GM18517 (cell line): ENCODE results near the gene C19orf44.
"Not testable (repeated sequence)": the region's sequence is repeated elsewhere in the genome, so short reads cannot be mapped to it uniquely, and the experiment has no call there.

Experiments used
- ATAC-seq: cut with Tn5 transposase; IDR thresholded peaks from one replicate; pipeline ENCODE4 v1.9.1; 2021; ENCODE audit warnings: mild to moderate bottlenecking, moderate library complexity; ENCODE audit not compliant: unreplicated experiment

C19orf44 gene

DNA sequence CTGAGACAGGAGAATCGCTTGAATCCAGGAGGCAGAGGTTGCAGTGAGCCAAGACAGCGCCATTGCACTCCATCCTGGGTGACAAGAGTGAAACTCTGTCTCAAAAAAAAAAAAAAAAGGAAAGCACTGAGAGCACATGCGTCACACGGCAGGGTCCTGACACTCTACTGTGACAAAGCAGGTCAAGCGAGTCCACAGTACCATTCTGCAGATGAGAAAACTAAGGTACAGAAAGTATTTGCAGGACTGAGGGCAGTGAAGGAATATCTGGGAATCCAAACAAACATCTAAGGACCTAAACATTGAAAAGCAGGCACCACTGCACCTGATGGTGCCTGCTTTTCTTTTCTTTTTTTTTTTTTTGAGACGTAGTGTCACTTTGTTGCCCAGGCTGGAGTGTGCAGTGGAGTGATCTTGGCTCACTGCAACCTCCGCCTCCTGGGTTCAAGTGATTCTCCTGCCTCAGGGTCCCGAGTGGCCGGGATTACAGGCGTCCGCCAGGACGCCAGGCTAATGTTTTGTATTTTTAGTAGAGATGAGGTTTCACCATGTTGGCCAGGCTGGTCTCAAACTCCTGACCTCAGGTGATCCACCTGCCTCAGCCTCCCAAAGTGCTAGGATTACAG, 29.3 kb upstream of the C19orf44 start:
- not testable (repeated sequence) for ATAC-seq

DNA sequence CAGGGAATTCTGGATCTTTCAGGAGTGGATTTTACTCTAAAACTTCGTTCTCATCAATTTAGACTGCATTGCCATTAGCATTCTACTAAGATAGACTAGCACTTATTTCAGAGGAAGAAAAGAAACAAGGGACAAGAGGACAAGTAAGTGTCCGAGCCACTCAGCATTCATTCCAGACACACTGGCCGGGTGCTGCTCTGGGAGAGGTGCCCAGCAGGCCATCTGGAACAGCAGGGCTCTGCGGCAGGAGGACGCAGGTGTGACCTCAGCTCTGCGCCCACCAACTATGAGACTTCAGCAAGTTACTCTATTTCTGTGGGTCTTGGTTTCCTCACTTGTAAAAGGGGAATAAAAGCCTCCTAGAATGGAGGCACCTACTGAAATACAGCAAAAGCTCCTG, 28.6 kb upstream of the C19orf44 start:
- no peak for ATAC-seq

DNA sequence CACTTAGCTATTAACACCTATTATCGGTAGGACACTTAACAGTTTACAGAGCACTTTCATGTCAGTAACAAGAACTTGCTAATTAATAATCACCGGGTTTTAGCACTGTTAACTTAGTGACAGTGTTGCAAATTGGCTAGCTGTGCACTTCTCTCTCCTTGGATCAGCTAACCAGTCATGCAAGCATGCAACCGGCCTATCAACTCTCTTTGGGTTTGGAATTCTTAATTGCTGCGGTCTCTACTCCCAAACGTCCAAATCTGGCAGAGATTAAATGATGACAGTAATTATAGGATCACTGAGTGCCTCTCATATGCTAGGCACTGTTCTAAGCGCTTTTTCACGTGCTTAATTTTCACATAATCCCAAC, 25.7 kb upstream of the C19orf44 start:
- no peak for ATAC-seq

DNA sequence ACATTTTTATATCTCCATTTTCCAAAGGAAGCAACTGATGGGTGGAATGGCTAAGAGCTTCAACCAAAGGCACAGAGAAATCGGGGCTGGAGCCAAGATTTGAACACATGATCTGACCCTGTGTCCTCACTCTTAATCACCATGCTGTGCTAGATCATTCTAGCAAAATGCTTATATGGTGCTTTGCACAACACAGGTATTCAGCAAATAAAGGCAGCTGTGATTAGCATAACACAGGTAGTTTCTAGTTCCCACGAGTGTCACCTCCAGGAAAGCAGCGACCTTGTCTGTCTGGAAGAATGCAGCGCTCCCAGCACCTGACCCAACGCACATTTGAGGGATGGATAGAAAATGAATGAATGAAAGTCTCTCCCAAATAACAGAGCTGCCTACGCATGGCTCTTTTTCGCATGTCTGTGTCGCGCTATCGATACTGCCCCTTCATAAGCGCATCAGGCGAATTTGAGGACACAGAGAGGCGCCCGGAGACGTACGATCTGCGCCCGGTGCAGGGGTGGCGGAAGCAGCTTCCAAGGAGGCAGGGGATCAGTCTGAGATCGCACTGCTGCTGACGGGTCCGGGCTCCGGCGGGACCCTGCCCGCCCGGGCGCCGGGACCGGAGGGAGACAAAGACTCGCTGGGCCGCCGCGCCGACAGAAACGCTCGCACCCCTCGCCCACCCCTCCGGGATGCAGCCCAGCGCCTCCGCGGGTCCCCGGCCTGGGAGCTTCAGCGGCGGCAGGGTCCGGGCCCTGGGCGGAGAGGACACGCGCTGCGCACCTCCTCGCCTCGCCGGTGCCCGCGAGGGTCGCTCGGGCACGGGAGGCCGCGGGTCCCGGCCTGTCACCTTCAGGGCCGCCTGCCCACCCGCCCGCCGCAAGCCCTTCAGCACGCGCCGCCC, 25.0 kb upstream of the C19orf44 start:
- ATAC-seq = no peak

DNA sequence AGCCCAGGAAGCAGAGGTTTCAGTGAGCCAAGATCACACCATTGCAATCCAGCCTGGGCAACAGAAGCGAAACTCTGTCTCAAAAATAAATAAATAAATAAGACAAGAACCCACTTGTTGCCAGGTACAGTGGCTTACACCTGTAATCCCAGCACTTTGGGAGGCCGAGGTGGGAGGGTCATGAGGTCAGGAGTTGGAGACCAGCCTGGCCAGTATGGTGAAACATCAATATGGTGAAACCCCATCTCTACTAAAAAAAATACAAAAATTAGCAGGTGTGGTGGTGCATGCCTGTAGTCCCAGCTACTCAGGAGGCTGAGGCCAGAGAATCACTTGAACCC, 23.7 kb upstream of the C19orf44 start:
- ATAC-seq = not testable (repeated sequence)

DNA sequence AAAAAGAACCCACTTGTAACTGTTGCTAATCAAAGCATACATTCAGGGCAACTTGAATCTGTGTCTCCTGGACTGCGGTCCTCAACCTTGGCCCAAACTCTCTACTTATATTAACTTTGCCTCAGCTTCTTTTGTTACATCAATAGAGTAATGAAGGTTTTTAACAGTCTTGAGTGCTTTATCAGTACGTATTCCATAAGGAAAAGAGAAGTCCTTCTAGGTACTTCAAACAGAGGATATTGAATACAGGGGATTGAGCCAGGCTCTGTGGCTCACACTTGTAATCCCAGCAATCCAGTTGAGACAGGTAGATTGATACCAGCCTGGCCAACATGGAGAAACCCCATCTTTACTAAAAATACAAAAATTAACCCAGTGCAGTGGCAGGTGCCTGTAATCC, 23.2 kb upstream of the C19orf44 start:
- no peak for ATAC-seq

DNA sequence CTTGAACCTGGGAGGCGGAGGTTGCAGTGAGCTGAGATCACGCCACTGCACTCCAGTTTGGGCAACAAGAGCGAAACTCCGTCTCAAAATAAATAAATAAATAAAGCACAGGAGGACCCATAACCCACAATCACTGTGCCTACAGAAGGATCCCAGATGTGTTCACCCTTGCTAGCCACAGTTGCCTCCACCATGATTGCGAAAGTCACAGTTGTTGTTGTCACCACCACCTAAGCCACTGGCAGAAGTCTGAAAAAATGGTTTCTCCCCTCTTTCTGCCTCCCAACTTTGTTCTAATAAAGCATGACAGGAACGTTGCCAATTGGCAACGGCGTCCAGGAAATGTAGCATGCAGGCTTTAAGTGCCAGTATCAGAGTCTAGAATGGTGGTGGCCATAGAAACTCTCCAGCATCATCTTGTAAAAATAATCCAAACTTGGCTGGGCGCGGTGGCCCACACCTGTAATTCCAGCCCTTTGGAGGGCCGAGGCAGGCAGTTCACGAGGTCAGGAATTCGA, 22.3 kb upstream of the C19orf44 start:
- no peak for ATAC-seq

DNA sequence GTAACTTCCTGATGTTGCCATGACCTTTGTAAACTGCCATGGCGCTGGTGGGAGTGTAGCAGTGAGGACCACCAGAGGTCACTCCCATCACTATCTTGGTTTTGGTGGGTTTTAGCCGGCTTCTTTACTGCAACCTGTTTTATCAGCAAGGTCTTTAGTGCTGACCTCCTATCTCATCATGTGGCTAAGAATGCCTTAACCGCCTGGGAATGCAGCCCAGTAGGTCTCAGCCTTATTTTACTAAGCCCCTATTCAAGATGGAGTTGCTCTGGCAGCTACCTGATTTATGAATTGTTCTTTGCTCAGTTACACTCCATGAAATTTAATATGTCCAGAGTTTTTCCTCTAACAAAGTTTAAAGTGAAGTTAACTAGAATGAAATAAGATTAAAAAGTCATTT, 19.8 kb upstream of the C19orf44 start:
- no peak for ATAC-seq

DNA sequence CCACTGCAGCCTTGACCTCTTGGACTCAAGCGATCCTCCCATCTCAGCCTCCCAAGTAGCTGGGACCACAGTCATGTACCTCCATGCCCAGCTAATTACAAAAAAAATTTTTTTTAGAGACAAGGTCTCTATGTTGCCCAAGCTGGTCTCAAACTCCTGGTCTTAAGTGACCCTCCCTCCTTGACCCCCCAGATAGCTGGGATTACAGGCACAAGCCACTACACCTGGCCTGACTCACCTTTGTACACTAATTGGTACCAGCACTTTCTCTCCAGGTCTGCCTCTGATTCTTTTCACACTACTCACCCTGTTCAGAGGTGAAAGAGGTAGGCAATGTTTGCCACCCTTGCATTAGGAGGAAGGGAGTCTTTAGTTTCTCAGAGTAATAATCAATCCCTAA, 18.9 kb upstream of the C19orf44 start:
- ATAC-seq = no peak

DNA sequence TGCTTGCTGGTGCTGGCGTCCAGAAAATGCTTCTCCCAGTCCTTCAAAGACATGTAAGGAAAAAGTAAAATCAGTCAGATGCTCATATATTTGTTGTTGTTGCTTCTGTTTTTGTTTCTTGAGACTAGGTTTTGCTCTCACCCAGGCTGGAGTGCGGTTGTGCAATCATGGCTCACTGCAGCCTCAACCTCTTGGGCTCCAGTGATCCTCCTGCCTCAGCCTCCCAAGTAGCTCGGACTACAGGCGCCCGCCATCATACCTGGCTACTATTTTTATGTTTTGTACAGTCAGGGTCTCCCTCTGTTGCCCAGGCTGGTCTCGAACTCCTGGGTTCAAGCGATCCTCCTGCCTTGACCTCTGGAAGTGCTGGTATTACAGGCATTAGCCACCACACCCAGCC, 13.4 kb upstream of the C19orf44 start:
- no peak for ATAC-seq

DNA sequence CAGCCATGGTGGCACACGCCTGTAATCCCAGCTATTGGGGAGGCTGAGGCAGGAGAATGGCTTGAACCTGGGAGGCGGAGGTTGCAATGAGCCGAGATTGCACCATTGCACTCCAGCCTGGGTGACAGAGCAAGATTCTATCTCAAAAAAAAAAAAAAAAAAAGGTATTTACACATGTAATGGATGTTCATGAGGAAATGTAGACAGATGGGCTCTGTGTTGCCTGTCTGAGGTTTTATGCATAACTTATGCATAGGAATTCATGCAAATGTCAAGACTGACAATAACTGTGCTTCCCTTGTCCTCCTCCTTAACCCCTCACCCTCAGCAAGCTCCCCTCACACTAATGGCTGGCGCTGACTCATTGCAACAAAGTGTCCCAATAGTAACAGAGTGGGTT, 9.7 kb upstream of the C19orf44 start:
- not testable (repeated sequence) for ATAC-seq

DNA sequence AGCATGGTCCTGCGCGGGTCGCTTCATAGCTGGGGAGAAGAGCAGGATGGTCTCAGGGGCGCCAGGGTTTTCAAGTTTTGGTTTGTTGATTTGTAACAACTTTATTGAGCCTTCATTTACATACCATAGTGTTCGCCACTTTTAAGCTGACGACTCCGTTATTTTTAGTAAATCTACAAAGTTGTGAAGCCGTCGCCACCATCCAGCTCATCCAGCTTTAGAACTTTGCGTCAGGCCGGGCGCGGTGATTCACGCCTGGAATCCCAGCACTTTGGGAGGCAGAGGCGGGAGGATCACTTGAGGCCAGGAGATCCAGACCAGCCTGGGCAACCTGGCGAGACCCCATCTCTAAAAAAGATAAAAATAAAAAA, 404 bp downstream of the C19orf44 start:
- ATAC-seq = no peak

DNA sequence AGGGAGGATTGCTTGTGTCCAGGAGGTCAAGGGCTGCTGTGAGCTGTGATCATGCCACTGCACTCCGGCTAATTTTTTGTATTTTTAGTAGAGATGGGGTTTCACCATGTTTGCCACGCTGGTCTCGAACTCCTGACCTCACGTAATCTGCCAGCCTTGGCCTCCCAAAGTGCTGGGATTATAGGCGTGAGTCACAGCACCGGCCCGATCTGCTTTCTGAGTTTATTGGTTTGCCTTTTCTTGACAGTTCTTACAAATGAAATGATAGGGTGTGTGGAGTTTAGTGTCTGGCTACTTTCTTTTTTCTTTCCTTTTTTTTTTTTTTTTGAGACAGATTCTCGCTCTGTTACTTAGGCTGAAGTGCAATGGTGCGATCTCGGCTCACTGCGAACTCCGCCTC, 848 bp downstream of the C19orf44 start:
- ATAC-seq = no peak

DNA sequence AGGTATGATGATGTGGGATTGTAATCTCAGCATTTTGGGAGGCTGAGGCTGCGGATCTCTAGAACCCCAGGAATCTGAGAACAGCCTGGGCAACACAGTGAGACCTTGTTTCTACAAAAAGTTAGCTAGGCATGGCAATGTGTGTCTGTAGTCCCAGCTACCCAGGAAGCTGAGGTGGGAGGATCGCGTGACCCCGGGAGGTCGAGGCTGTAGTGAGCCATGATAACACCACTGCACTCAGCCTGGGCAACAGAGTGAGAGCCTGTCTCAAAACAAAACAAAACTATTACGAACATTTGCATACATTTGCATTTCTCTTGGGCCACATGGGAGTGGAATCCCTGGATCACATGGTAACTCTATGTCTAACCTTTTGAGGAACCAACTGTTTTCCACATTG, 1.6 kb downstream of the C19orf44 start:
- no peak for ATAC-seq

DNA sequence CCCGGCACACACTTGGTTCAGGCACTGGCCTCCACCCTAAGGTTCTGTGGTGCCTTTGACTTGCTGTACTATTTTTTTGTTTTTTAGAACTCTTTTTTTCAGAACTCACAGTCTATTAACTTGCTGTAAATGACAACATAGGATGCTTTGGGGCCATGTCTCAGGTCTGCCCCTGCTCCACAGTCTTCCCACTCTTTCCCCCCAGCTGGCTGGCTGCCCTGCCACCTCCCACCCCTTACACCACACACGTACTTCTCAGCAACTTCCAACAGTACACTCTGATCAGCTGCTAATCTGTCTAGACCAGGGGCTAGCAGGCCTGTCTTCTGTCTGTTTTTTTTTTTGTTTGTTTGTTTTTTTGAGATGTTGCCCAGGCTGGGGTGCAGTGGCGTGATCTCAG, 8.1 kb downstream of the C19orf44 start:
- ATAC-seq = no peak

DNA sequence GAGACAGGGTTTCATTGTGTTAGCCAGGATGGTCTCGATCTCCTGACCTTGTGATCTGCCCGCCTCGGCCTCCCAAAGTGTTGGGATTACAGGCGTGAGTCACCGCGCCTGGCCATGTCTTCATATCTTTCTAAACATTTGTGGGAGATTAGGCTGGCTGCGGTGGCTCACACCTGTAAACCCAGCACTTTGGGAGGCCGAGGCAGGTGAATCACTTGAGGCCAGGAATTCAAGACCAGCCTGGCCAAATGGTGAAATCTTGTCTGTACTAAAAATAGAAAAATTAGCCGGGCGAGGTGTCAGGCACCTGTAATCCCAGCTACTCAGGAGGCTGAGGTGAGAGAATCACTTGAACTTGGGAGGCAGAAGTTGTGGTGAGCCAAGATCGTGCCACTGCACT, 10.0 kb downstream of the C19orf44 start:
- ATAC-seq = not testable (repeated sequence)

DNA sequence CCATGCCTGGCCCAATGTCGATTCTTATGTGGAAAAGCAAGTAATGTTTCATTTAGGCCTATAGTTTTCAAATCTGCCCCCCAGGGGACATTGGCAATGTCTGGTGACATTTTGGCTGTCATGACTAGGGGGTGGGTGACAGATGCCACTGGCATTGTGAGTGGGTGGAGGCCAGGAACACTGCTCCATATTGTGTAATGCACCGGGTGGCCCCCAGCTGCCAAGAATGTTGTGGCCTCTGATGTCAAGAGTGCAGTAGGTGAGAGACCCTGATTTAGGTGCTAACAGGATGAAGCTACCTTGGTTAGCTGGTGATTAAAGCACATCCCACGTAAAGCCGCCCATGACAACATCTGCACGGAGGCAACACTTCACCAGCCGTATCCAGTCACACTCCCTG, 10.8 kb downstream of the C19orf44 start:
- ATAC-seq = no peak

DNA sequence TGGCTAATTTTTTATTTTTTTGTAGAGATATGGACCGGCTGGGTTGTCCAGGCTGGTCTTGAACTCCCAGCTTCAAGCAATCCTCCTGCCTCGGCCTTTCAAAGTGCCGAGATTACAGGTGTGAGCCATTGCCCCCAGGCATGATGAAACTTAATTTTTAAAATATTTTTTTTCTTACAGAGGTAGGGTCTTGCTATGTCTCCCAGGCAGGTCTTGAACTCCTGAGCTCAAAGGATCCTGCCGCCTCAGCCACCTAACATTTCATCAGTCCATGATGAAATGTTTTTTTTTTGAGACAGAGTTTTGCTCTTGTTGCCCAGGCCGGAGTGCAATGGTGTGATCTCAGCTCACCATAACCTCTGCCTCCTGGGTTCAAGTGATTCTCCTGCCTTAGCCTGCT, 12.4 kb downstream of the C19orf44 start:
- ATAC-seq = no peak

DNA sequence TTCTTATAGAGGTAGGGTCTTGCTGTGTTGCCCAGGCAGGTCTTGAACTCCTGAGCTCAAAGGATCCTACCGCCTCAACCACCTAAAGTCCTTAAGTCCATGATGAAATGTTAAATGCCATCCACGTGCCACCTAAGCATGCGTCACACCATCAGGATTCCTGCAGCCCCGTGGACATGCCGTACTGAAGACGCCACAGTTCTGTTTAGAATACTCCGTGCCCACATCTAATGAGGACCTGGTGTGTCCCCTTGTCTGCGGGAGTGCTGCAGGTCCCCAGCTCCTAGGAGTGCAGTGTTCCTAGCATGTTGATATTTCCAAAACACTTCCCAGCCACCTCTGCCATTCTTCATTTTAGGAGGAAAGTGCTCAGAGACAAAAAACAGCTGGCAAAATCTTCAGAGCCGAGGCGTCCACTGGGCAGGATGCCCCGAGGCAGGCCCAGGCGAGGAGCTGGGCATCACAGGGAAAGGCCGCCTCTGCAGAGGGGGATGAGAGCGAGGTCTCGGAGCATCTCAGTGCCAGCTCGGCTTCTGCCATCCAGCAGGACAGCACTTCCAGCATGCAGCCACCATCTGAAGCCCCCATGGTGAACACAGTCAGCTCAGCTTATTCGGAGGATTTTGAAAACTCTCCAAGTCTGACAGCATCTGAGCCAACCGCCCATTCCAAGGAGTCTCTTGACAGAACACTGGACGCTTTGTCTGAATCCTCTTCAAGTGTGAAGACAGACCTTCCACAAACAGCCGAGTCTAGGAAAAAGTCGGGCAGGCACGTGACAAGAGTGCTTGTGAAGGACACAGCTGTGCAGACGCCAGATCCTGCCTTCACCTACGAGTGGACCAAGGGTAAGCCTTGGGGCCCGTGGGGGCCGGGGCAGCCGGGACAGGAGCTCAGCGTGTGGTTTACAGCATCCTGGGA, 13.2 kb downstream of the C19orf44 start:
- no peak for ATAC-seq

DNA sequence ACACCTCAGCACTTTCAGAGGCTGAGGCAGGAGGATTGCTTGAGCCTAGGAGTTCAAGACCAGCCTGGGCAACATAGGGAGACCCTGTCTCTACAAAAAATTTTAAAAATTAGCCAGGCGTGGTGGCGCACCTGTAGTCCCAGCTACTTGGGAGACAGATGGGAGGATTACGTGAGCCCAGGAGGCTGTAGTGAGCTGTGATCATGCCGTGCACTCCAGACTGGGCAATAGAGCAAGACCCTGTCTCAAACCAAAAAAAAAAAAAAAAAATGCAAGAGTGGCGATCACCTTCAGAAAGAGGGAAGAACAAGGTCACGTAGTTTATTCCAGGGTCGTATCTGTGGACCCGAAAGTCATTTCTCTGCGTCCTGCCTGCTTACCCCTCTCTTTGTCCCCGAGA, 16.4 kb downstream of the C19orf44 start:
- ATAC-seq = not testable (repeated sequence)

DNA sequence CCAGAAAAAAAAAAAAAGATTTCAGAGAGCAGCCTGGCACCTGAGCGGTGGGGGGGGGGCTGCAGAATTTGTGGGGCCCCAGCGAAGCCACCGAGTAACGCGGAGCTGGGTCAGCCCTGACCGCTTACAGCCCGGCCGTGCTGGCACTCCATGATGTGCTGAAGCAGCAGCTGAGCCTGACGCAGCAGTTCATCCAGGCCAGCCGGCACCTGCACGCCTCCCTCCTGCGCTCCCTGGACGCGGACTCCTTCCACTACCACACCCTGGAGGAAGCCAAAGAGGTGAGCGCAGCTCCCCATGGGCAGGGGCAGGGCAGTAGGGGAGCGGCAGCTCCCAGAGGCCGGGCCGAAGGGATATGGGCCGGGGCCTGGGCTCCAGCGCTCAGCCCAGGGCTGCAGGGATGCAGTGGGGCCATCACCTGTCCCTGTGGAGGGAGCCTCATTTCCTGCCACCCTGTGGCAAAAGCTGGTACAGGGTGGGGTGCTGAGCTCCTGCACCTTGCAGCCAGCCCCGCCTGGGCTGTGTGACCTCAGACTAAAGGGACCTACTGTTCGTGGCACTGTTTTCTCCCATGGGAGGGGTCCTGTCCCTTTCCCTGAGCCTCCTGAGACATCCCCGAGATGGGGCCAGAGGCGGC, 18.3 kb downstream of the C19orf44 start:
- no peak for ATAC-seq
